ENCODE measurements around the gene APOBEC3B. TPM values are rescaled to one million over a fixed set of nuclear protein-coding genes. Genes with fewer than 3 reads are reported as not detected.
A peak's percentile ranks its signal among the peaks of the same experiment; 100 is the strongest.
"Not testable (repeated sequence)": the region's sequence is repeated elsewhere in the genome, so short reads cannot be mapped to it uniquely, and the experiment has no call there.

The APOBEC3B gene
- total RNA-seq, 2 experiments from 2014 or later, result 43.9 to 44.3 TPM

DNA sequence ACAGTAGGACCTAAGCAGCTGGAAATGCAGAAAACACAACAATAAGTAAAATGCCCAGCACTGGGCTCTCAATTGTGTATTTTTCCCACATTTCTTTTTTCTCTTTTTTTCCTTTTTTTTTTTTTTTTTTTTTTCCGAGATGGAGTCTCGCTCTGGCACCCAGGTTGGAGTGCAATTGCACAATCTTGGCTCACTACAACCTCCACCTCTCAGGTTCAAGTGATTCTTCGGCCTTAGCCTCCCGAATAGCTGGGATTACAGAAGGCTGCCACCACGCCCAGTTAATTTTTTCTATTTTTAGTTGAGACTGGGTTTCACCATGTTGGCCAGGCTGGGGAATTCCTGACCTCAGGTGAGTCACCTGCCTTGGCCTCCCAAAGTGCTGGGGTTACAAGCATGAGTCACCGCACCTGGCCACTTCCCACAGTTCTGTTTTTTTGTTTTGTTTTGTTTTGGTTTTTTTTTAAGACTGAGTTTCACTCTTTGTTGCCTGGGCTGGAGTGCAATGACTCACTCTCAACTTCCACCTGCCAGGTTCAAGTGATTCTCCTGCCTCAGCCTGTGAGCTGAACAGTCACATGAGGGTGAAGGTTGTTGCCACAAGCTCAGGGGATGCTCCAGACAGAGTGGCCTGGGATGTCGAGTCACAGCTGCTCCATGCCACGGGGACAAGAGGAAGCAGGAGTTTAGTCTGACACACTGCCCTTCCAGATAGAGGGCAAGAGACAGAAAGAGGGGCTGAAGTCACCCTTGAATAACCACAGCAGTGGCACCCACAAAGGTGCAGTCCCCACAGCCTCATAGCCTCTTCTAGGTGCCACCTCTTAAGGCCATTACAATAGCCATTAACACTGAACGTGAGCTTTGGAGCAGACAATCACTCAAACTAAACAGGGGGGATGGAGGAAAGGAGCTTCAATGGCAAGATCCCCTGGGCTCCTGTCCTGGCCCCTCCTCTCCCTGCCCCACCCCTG lies 2.9 kb downstream of the APOBEC3B start:
- H3K9me3 Mint-ChIP-seq, result peaks cover 15% of the 10 kb centered on the region
- H3K27ac Mint-ChIP-seq, result peak overlapping the region; percentile 84
- H3K4me1 Mint-ChIP-seq (ENCODE audit: low read depth), result peaks cover 80% of the 10 kb centered on the region
- intact Hi-C loops (cut with micrococcal nuclease), result loop anchor here (1.0 to 10.0 kb wide), 6 partner anchors 18 to 230 kb away; partner anchors contain the start of gene SUN2
- H3K4me3 Mint-ChIP-seq, result peak overlapping the region; percentile 36
- peaks cover 17% of the 10 kb centered on the region for H3K36me3 Mint-ChIP-seq
- POLR2A ChIA-PET, result interaction anchor here (0.6 to 2.2 kb wide), 6 partner anchors 18 to 275 kb away, joined by 3 to 13 read pairs (median 4); no protein-coding TSS in a partner anchor
- H3K27me3 Mint-ChIP-seq, result not testable (repeated sequence)
- DNase-seq, result peak; percentile 95
- CTCF ChIA-PET, result interaction anchor here (0.6 to 3.2 kb wide), 8 partner anchors 11 to 454 kb away, joined by 3 to 18 read pairs (median 4); no protein-coding TSS in a partner anchor

DNA sequence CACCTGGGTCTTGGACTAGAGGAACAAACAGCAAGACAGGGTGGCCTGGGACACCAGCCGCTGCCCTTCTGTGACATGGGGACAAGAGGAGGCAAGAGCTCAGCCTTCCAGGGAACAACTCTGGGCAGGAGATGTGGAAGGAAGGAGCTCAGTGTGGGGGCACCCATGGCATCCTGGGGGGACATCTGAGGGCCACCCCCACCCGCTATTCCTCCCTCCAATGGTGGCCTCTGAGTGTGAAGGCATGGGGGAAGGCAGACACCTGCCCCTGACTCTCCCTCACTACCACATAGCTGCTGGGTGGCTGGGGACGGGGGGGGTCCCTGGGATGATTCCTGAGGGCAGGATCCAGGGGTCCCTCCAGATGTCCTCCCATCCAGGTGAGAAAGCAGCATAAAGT lies 4.5 kb downstream of the APOBEC3B start:
- peaks cover 17% of the 10 kb centered on the region for H3K36me3 Mint-ChIP-seq
- H3K9me3 Mint-ChIP-seq, result peaks cover 15% of the 10 kb centered on the region
- POLR2A ChIA-PET, result interaction anchor here (2.2 kb wide), 1 partner anchor 113 kb away, joined by 4 read pairs; no protein-coding TSS in a partner anchor
- DNase-seq, result no peak
- no peaks in the 10 kb centered on the region for H3K27me3 Mint-ChIP-seq
- H3K27ac Mint-ChIP-seq, result peak overlapping the region; percentile 79
- peaks cover 79% of the 10 kb centered on the region for H3K4me1 Mint-ChIP-seq (ENCODE audit: low read depth)
- intact Hi-C loops (cut with micrococcal nuclease), result loop anchor here (10.0 kb wide), 1 partner anchor 232 kb away; the partner anchor contains the start of gene SUN2
- H3K4me3 Mint-ChIP-seq, result no peak overlapping the region
- CTCF ChIA-PET, result interaction anchor here (1.0 to 2.4 kb wide), 2 partner anchors 17 to 117 kb away, joined by 3 to 9 read pairs; no protein-coding TSS in a partner anchor

DNA sequence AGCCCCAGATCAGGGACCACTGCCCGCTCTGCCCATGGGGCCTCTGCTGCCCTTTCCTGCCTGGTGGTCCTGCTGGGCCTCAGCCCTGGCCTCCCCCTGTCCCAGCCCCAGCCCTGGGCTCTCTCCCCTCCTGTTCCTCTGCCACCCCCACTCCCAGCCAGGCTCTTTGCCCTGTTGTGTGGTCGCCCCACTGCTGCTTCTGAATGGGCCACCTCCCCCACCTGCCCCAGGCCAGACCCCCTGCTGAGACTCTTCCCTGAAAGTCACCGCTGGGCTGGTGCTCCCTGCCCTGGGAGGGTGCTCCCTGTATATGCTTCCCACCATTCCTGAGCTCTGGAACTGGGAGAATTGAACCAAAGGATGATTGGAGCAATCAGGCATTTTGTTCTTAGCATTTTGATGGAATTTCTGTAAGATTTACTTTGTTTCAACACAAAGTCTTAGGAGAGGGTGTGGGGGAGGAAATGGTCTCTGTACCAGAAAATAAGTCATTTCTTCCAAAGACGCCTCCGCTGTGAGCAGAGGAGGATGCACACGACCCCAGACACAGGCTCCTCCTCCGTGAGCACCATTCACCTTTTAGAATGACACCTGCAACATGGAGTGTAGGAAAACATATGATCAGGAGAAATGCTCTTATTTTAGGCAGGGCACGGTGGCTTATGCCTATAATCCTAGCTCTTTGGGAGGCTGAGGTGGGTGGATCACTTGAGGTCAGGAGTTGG lies 5.2 kb downstream of the APOBEC3B start:
- H3K36me3 Mint-ChIP-seq, result peaks cover 17% of the 10 kb centered on the region

DNA sequence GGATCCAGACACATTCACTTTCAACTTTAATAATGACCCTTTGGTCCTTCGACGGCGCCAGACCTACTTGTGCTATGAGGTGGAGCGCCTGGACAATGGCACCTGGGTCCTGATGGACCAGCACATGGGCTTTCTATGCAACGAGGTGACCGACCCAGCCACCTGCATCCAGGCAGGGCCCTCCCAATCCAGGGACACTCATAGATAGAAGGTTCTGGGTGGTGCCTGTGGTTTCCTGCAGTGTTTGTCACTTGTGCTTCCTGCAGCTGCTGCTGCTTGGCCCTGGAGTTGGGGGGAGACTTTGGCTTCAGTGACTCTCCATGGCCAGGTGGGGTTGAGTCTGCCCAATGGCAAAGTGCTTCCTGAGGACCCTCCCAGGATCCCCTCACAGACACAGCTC lies 7.3 kb downstream of the APOBEC3B start:
- no peak overlapping the region for H3K4me3 Mint-ChIP-seq
- intact Hi-C loops (cut with micrococcal nuclease), result loop anchor here (10.0 kb wide), 1 partner anchor 235 kb away; the partner anchor contains the start of gene SUN2
- no peaks in the 10 kb centered on the region for H3K27me3 Mint-ChIP-seq
- DNase-seq, result peak; percentile 64
- H3K4me1 Mint-ChIP-seq (ENCODE audit: low read depth), result peaks cover 61% of the 10 kb centered on the region
- no peak overlapping the region for H3K27ac Mint-ChIP-seq
- POLR2A ChIA-PET, result no interaction called here
- CTCF ChIA-PET, result interaction anchor here (1.7 kb wide), 1 partner anchor 14 kb away, joined by 7 read pairs; no protein-coding TSS in a partner anchor
- H3K36me3 Mint-ChIP-seq, result peaks cover 9% of the 10 kb centered on the region
- H3K9me3 Mint-ChIP-seq, result peaks cover 1% of the 10 kb centered on the region

More for the DNA sequence above, 5.2 kb downstream of the APOBEC3B start:
- Mint-ChIP-seq H3K27ac (peak overlapping the region; percentile 79), H3K9me3 (peaks cover 15% of the 10 kb centered on the region), H3K4me3 (peak overlapping the region; percentile 26), H3K27me3 (no peaks in the 10 kb centered on the region), H3K4me1 (ENCODE audit: low read depth) (peaks cover 72% of the 10 kb centered on the region)
- POLR2A ChIA-PET, result interaction anchor here (2.2 kb wide), 1 partner anchor 113 kb away, joined by 4 read pairs; no protein-coding TSS in a partner anchor
- intact Hi-C loops (cut with micrococcal nuclease), result loop anchor here (10.0 kb wide), 1 partner anchor 233 kb away; the partner anchor contains the start of gene SUN2
- CTCF ChIA-PET, result interaction anchor here (0.7 to 1.6 kb wide), 3 partner anchors 16 to 117 kb away, joined by 3 to 12 read pairs (median 3); no protein-coding TSS in a partner anchor
- peak; percentile 68 for DNase-seq

DNA sequence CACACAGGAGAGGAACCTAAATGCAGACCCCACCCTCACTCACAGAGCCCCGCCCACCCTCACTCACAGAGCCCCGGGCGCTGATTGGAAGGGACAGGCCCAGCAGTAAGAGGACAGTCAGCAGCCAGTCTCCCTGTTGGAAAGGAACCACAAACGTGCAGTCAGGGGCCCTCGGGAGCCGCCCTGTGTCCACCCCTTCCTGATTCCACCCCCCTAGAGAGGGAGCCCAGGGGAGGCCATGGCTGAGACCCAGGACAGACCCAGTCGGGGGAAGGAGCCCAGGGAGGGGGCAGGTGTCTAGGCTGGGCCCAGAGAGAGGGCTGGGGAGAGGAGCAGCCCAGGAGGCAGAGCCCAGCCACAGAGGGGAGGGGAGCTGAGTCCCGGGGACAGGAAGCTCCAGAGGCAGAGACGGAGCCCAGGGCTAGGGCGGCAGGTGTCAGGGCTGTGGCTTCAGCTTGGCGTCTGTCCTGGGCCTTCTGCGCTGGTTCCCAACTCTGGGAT lies 10.8 kb downstream of the APOBEC3B start:
- H3K9me3 Mint-ChIP-seq, H3K27ac Mint-ChIP-seq, POLR2A ChIA-PET: not testable (repeated sequence)

DNA sequence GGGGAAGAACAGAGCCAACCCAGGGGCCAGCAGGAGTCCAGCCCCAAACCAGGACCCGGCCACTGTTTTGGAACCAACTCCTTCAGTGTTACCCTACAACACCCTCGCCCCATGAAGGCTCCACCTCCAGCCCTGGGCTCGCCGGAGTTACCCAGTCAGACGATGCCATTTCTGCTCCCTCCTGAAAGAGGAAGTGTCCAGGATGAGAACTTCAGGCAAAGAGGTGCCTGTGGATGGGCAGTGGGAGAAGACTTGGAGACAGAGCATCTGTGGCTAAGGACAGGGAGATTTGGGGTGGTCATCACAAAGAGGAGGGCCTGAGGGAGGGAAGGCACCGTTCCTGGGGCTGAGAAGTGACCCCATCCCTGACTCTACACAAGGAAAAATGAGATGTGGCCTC lies 14.0 kb downstream of the APOBEC3B start:
- no peak overlapping the region for H3K4me3 Mint-ChIP-seq
- H3K27me3 Mint-ChIP-seq, result no peaks in the 10 kb centered on the region
- H3K27ac Mint-ChIP-seq, result no peak overlapping the region
- CTCF ChIA-PET, result interaction anchor here (1.3 to 1.9 kb wide), 2 partner anchors 126 to 227 kb away, joined by 4 to 5 read pairs; no protein-coding TSS in a partner anchor
- H3K36me3 Mint-ChIP-seq, result no peaks in the 10 kb centered on the region
- intact Hi-C loops (cut with micrococcal nuclease), result no loop called here
- H3K9me3 Mint-ChIP-seq, result no peaks in the 10 kb centered on the region
- peaks cover 6% of the 10 kb centered on the region for H3K4me1 Mint-ChIP-seq (ENCODE audit: low read depth)
- no peak for DNase-seq
- POLR2A ChIA-PET, result no interaction called here

More for the DNA sequence above, 10.8 kb downstream of the APOBEC3B start:
- DNase-seq; intact Hi-C loops (cut with micrococcal nuclease); H3K4me3 Mint-ChIP-seq; H3K27me3 Mint-ChIP-seq; H3K36me3 Mint-ChIP-seq: not testable (repeated sequence)
- CTCF ChIA-PET, result interaction anchor here (2.4 kb wide), 1 partner anchor 10 kb away, joined by 11 read pairs; no protein-coding TSS in a partner anchor
- peaks cover 29% of the 10 kb centered on the region for H3K4me1 Mint-ChIP-seq (ENCODE audit: low read depth)

DNA sequence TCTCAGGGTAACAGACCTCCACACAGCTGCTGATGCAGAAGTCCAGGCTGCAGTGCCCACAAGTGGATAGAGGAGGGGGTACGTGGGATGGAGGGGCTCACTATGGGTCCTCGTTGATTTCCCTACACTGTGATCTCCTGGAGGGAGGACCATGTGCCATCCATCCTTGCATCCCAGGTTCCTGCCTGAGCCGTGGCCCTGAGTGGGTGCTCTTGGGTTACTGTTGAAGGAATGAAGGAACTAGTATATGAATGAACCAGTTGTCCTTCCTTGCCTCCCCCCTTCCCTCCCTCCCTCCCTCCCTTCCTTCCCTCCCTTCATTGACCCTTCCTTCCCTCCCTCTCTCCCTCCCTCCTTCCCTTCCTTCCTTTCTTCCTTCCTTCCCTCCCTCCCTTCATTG lies 15.4 kb downstream of the APOBEC3B start:
- H3K27me3 Mint-ChIP-seq, result no peaks in the 10 kb centered on the region
- no peaks in the 10 kb centered on the region for H3K36me3 Mint-ChIP-seq
- POLR2A ChIA-PET, result no interaction called here
- no peak overlapping the region for H3K4me3 Mint-ChIP-seq
- intact Hi-C loops (cut with micrococcal nuclease), result no loop called here
- CTCF ChIA-PET, result interaction anchor here (0.8 to 1.9 kb wide), 3 partner anchors 23 to 129 kb away, joined by 3 to 5 read pairs (median 3); no protein-coding TSS in a partner anchor
- no peaks in the 10 kb centered on the region for H3K9me3 Mint-ChIP-seq
- peaks cover 6% of the 10 kb centered on the region for H3K4me1 Mint-ChIP-seq (ENCODE audit: low read depth)
- no peak for DNase-seq
- no peak overlapping the region for H3K27ac Mint-ChIP-seq

DNA sequence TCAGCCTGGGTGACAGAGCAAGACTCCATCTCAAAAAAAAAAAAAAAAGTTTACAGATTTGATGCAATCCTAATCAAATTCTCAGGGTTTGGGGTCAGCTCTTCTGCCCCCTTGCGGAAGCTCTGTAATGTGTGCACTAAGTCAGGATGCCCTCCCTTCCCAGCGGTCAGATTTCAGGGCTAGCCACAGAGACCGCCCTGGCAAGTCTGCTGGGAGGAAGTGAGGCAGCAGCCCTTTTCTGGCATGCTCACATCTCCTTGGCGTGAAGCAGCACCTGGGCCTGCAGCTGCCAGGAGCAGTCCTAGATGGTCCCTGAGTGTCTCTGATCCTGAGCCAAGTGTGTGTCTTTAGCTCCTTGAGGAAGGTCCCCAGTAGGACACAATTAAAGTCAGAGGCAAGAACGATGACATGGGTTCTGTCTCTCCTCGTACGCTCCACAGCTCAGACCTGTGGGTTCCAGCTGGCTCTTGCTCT lies 21.1 kb downstream of the APOBEC3B start:
- ChIA-PET POLR2A (interaction anchor here (0.5 to 2.0 kb wide), 7 partner anchors 18 to 142 kb away, joined by 3 to 14 read pairs (median 4); no protein-coding TSS in a partner anchor), CTCF (interaction anchor here (0.5 to 9.8 kb wide), 42 partner anchors 9 to 433 kb away, joined by 3 to 180 read pairs (median 6); partner anchors contain the start of genes APOBEC3B, APOBEC3C, APOBEC3D and CBX6)
- intact Hi-C loops (cut with micrococcal nuclease), result loop anchor here (1.0 to 2.0 kb wide), 4 partner anchors 18 to 133 kb away; no protein-coding TSS in a partner anchor
- DNase-seq, result peak; percentile 89
- peak overlapping the region; percentile 6 for H3K27ac Mint-ChIP-seq
- H3K27me3 Mint-ChIP-seq, result no peaks in the 10 kb centered on the region
- peaks cover 8% of the 10 kb centered on the region for H3K4me1 Mint-ChIP-seq (ENCODE audit: low read depth)
- H3K36me3 Mint-ChIP-seq, result no peaks in the 10 kb centered on the region
- H3K4me3 Mint-ChIP-seq, result no peak overlapping the region
- H3K9me3 Mint-ChIP-seq, result no peaks in the 10 kb centered on the region

DNA sequence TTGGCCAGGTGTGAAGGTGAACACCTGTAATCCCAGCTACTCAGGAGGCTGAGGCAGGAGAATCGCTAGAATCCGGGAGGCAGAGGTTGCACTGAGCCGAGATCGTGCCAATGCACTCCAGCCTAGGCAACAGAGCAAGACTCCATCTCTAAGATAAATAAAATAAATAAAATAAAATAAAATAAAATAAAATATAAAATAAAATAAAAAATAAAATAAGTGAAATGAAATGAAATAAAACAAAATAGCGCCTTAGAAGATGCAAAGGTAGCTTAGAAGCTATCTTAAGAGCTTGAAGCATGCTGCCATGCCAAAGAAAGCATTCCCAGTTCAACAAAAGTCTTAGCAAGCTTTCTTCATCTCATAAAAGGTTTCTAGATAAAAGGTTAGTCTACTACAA lies 25.0 kb downstream of the APOBEC3B start:
- ChIA-PET CTCF (interaction anchor here (0.6 to 9.8 kb wide), 12 partner anchors 23 to 303 kb away, joined by 3 to 180 read pairs (median 3); partner anchors contain the start of gene CBX6), POLR2A (interaction anchor here (1.2 kb wide), 1 partner anchor 312 kb away, joined by 3 read pairs; no protein-coding TSS in a partner anchor)
- DNase-seq, result no peak
- Mint-ChIP-seq H3K4me1 (ENCODE audit: low read depth) (peaks cover 20% of the 10 kb centered on the region), H3K27me3 (no peaks in the 10 kb centered on the region), H3K9me3 (no peaks in the 10 kb centered on the region), H3K4me3 (no peak overlapping the region), H3K27ac (no peak overlapping the region), H3K36me3 (no peaks in the 10 kb centered on the region)
- intact Hi-C loops (cut with micrococcal nuclease), result loop anchor here (1.0 kb wide), 2 partner anchors 111 to 115 kb away; no protein-coding TSS in a partner anchor

DNA sequence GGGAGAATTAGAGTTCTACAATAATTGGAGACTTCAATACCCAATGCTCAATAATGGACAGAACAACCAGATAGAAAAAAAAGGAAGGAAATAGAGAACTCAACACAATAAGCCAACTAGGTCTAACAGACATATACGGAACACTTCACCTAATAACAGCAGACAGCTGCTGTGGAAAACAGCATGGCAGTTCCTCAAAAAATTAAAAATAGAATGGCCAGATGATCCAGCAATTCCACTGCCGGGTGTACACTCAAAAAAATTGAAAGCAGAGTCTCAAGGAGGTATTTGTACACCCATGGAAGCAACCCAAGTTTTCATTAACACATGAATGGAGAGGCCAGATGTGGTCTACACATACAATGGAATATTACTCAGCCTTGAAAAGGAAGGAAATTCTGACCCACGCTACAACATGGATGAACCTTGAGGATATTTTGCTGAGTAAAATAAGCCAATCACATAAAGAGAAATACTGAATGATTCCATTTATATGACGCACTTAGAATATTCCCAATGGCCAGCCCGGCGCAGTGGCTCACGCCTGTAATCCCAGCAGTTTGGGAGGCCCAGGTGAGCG lies 26.2 kb downstream of the APOBEC3B start:
- H3K27ac Mint-ChIP-seq; intact Hi-C loops (cut with micrococcal nuclease); H3K9me3 Mint-ChIP-seq; POLR2A ChIA-PET; DNase-seq; H3K4me3 Mint-ChIP-seq; H3K27me3 Mint-ChIP-seq; H3K36me3 Mint-ChIP-seq: not testable (repeated sequence)
- CTCF ChIA-PET, result interaction anchor here (1.3 to 9.8 kb wide), 3 partner anchors 31 to 162 kb away, joined by 4 to 180 read pairs (median 5); partner anchors contain the start of gene CBX6
- H3K4me1 Mint-ChIP-seq (ENCODE audit: low read depth), result peaks cover 26% of the 10 kb centered on the region
